K562 (cell line): ENCODE measurements around the gene TMEM143. TPM values are rescaled to one million over a fixed set of nuclear protein-coding genes. Genes with fewer than 3 reads are reported as not detected.
A peak's percentile ranks its signal among the peaks of the same experiment; 100 is the strongest.

Experiments used
- ADNP ChIP-seq: fragments of 200-800 bp; sonication (Bioruptor generic); IDR thresholded peaks from 2 replicates; pipeline ENCODE4 v1.6.1; 2016; ENCODE audit warnings: missing genetic modification characterization, missing compliant biosample characterization
- AFF1 ChIP-seq, 2 experiments: fragments of 450-650 bp; IDR thresholded peaks; 2 replicates each; pipeline ENCODE4 v1.6.1; 2018; ENCODE audit warnings: mild to moderate bottlenecking in 2 of 2, low read depth in 1 of 2; ENCODE audit not compliant: partially characterized antibody in 2 of 2
- JUNB ChIP-seq: fragments of 450-650 bp; formaldehyde crosslinking; conservative IDR thresholded peaks from 2 replicates; pipeline ENCODE4 v1.4.0; 2020; ENCODE audit warnings: mild to moderate bottlenecking
- NFE2 ChIP-seq: IDR thresholded peaks from 2 replicates; pipeline ENCODE4 v1.6.1; 2014; ENCODE audit warnings: antibody characterized with exemption, low read depth
- NFIX ChIP-seq: fragments of 250-450 bp; sonication (Bioruptor Pico); IDR thresholded peaks from 2 replicates; pipeline ENCODE4 v1.4.0; 2020; ENCODE audit warnings: low read depth, mild to moderate bottlenecking, moderate library complexity
- RBM15 ChIP-seq: fragments of 200-400 bp; formaldehyde crosslinking; IDR thresholded peaks from 2 replicates; pipeline ENCODE4 v1.6.1; 2018; ENCODE audit warnings: mild to moderate bottlenecking, low read length, moderate library complexity; ENCODE audit not compliant: insufficient read depth
- RNF2 ChIP-seq: sonication (generic); IDR thresholded peaks from 2 replicates; pipeline ENCODE4 v1.6.1; 2016
- SIN3B ChIP-seq: fragments of 450-650 bp; IDR thresholded peaks from 2 replicates; pipeline ENCODE4 v1.6.1; 2017; ENCODE audit warnings: low read depth, mild to moderate bottlenecking, moderate library complexity
- SRSF1 ChIP-seq: fragments of 200-400 bp; formaldehyde crosslinking; IDR thresholded peaks from 2 replicates; pipeline ENCODE4 v1.6.1; 2017; ENCODE audit warnings: mild to moderate bottlenecking, low read depth, low read length, moderate library complexity
- ZNF436 ChIP-seq: fragments of 250-450, 450-650 bp; sonication (Bioruptor Pico); formaldehyde crosslinking; IDR thresholded peaks from 2 replicates; pipeline ENCODE4 v1.7.0; 2020; ENCODE audit warnings: mild to moderate bottlenecking
- ZNF445 ChIP-seq: fragments of 250-450 bp; sonication (Bioruptor Pico); IDR thresholded peaks from 2 replicates; pipeline ENCODE4 v1.4.0; 2020; ENCODE audit warnings: low read depth, mild to moderate bottlenecking, moderate library complexity
- polyA plus RNA-seq, 8 experiments: library from polyadenylated mRNA; depleted of rRNA in 4 of 8; stranded (reverse) in 5 of 8; unstranded in 3 of 8; fragments of >200 nt; fragmentation: Nextera tagmentation in 2 of 8; fragmentation: Illumina TruSeq in 1 of 8; extraction: Ambion mirVana in 2 of 8; extraction: Trizol in 1 of 8; gene quantifications; 2 replicates each; pipeline versions ENCODE4 v1.2.1 to v1.2.3, GENCODE V29; 2011 to 2014; ENCODE audit warnings: inconsistent platforms in 1 of 8, missing spikeins in 1 of 8
- total RNA-seq, 7 experiments: library from RNA; depleted of rRNA in 6 of 7; stranded (reverse); fragments of >200 nt in 6 of 7; fragmentation: Illumina TruSeq in 2 of 7; extraction: Trizol in 2 of 7; gene quantifications; 2 replicates each; pipeline versions ENCODE4 v1.2.1 to v1.2.3, GENCODE V29; 2011 to 2021; ENCODE audit warnings: low replicate concordance in 1 of 7
- TF ChIP-seq, protein P1 (sequence below): fragments of 450-650 bp; IDR thresholded peaks from 2 replicates; pipeline ENCODE4 v1.6.1; 2018; ENCODE audit not compliant: partially characterized antibody
- TF ChIP-seq, protein P2 (sequence below): sonication (generic); formaldehyde crosslinking; IDR thresholded peaks from 2 replicates; pipeline ENCODE4 v1.8.1; 2023; ENCODE audit warnings: mild to moderate bottlenecking, missing genetic modification reagents

TMEM143 gene
- total and polyA plus RNA-seq, 9 of the 15 experiments (the other 6 are each of a cell fraction or from before 2014, with no cell fraction given): 0.66 to 8.8 (median 4.3) TPM

GRCh38 chr19:48330012-48330681, 33.6 kb downstream of the TMEM143 start (continued):
- TF ChIP-seq, protein P1, sequence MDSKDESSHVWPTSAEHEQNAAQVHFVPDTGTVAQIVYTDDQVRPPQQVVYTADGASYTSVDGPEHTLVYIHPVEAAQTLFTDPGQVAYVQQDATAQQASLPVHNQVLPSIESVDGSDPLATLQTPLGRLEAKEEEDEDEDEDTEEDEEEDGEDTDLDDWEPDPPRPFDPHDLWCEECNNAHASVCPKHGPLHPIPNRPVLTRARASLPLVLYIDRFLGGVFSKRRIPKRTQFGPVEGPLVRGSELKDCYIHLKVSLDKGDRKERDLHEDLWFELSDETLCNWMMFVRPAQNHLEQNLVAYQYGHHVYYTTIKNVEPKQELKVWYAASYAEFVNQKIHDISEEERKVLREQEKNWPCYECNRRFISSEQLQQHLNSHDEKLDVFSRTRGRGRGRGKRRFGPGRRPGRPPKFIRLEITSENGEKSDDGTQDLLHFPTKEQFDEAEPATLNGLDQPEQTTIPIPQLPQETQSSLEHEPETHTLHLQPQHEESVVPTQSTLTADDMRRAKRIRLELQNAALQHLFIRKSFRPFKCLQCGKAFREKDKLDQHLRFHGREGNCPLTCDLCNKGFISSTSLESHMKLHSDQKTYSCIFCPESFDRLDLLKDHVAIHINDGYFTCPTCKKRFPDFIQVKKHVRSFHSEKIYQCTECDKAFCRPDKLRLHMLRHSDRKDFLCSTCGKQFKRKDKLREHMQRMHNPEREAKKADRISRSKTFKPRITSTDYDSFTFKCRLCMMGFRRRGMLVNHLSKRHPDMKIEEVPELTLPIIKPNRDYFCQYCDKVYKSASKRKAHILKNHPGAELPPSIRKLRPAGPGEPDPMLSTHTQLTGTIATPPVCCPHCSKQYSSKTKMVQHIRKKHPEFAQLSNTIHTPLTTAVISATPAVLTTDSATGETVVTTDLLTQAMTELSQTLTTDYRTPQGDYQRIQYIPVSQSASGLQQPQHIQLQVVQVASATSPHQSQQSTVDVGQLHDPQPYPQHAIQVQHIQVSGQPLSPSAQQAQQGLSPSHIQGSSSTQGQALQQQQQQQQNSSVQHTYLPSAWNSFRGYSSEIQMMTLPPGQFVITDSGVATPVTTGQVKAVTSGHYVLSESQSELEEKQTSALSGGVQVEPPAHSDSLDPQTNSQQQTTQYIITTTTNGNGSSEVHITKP: no peak
- TF ChIP-seq SRSF1 (no peak), RBM15 (no peak), ZNF436 (CRISPR knock-in tag) (no peak), JUNB (CRISPR knock-in tag) (no peak), ZNF445 (CRISPR knock-in tag) (no peak), AFF1 (IDR thresholded peaks at IDR 0.05; ENCODE audit: low read depth in 1 of 2, partially characterized antibody in 2 of 2) (peak in 1 of 2 experiments; percentile 94), SIN3B (no peak), NFIX (CRISPR knock-in tag) (no peak), NFE2 (no peak), ADNP (tag) (no peak), RNF2 (no peak)
- TF ChIP-seq, protein P2, sequence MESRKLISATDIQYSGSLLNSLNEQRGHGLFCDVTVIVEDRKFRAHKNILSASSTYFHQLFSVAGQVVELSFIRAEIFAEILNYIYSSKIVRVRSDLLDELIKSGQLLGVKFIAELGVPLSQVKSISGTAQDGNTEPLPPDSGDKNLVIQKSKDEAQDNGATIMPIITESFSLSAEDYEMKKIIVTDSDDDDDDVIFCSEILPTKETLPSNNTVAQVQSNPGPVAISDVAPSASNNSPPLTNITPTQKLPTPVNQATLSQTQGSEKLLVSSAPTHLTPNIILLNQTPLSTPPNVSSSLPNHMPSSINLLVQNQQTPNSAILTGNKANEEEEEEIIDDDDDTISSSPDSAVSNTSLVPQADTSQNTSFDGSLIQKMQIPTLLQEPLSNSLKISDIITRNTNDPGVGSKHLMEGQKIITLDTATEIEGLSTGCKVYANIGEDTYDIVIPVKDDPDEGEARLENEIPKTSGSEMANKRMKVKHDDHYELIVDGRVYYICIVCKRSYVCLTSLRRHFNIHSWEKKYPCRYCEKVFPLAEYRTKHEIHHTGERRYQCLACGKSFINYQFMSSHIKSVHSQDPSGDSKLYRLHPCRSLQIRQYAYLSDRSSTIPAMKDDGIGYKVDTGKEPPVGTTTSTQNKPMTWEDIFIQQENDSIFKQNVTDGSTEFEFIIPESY (CRISPR knock-in tag): peak; percentile 96
- TF ChIP-seq, all 486 proteins: peak for 10
